ENCODE data around the gene GKN2. TPM values are rescaled to one million over a fixed set of nuclear protein-coding genes. Genes with fewer than 3 reads are reported as not detected.

Gene GKN2
- total RNA-seq, 1 donor from 2014 or later, result not detected

DNA sequence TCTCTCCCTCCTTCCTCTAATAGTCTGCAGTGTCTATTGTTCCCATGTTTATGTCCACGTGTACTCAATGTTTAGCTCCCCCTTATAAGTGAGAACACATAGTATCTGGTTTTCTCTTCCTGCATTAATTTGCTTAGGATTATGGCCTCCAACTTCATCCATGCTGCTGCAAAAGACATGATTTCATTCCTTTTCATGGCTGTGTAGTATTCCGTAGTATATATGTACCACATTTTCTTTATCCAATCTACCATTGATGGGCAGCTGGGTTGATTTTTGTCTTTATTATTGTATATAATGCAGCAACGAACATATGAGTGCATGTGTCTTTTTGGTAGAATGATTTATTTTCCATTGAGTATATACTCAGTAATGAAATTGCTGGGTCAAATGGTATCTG lies 13.8 kb downstream of the GKN2 start:
- Histone ChIP-seq H3K27me3 (ENCODE audit: low read depth) (peaks cover 6% of the 10 kb centered on the region), H3K27ac (replicated peaks) (no peak overlapping the region), H3K36me3 (no peaks in the 10 kb centered on the region), H3K4me1 (no peaks in the 10 kb centered on the region), H3K4me3 (no peak overlapping the region), H3K9me3 (replicated peaks) (peaks cover 11% of the 10 kb centered on the region)
- DNase-seq, result no peak
- intact Hi-C loops (cut with micrococcal nuclease), result no loop called here
- TF ChIP-seq, protein P1, sequence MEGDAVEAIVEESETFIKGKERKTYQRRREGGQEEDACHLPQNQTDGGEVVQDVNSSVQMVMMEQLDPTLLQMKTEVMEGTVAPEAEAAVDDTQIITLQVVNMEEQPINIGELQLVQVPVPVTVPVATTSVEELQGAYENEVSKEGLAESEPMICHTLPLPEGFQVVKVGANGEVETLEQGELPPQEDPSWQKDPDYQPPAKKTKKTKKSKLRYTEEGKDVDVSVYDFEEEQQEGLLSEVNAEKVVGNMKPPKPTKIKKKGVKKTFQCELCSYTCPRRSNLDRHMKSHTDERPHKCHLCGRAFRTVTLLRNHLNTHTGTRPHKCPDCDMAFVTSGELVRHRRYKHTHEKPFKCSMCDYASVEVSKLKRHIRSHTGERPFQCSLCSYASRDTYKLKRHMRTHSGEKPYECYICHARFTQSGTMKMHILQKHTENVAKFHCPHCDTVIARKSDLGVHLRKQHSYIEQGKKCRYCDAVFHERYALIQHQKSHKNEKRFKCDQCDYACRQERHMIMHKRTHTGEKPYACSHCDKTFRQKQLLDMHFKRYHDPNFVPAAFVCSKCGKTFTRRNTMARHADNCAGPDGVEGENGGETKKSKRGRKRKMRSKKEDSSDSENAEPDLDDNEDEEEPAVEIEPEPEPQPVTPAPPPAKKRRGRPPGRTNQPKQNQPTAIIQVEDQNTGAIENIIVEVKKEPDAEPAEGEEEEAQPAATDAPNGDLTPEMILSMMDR (IDR thresholded peaks at IDR 0.05; ENCODE audit: borderline replicate concordance), result no peak

DNA sequence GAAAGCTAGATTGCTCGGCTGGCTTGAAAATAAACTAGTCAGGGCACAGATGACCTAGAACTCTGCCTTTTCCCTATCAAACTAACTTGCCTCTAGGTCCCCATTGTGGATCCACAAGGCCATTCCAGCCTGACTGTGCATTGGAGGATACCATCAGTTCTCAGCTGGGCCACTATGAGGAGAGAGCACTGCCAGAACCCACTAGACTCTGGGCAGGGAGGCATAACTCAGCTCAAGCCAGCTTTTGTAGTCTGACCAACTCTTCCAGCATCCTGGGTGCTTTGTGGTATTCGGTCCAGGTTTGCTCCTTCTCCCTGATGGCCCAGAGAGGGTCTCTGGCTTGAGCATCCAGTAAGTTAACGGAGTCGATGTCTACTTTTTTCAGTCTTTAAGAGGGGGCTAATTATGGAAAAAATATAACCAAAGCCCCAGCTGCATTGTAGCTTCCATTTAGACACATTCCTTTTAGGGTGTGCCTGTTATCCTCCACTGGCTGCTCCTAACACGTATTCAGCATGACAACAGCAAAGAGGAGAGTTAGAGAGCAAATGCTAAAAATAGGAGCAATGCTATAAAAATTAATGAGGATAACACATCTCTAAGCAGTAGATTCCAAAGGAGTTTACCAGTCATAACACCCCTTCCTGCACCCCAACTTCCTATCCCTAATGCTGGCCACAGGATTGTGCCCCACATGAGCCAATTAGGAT lies 15.2 kb downstream of the GKN2 start:
- DNase-seq, result no peak

DNA sequence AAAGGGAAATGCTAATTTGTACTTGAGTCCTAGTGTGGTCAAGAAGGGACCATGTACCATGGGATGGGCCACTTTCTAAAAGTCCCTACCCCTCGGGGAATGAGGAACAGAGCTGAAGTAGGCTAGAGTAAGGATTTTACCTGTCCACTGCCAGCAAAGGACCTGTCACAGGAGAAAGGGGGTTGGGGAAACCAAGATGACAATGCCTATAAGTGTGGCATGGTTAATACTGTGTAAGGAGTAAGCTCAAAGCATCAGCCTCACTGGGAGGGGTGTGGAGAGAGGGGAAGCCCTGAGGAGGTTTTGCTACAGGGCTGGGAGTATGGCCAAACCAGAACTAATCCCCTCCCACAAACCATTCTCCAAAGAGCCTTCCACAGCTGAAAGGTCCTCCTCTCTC lies 15.8 kb downstream of the GKN2 start:
- intact Hi-C loops (cut with micrococcal nuclease), result no loop called here
- TF ChIP-seq, protein P1 (IDR thresholded peaks at IDR 0.05; ENCODE audit: borderline replicate concordance), result no peak
- H3K4me1 ChIP-seq, result no peaks in the 10 kb centered on the region

More for the DNA sequence above, 15.2 kb downstream of the GKN2 start:
- H3K27me3 ChIP-seq (ENCODE audit: low read depth), result peaks cover 7% of the 10 kb centered on the region
- H3K4me1 ChIP-seq, result no peaks in the 10 kb centered on the region
- no peak overlapping the region for H3K4me3 ChIP-seq
- H3K27ac ChIP-seq (replicated peaks), result no peak overlapping the region
- no peaks in the 10 kb centered on the region for H3K36me3 ChIP-seq
- TF ChIP-seq, protein P1 (IDR thresholded peaks at IDR 0.05; ENCODE audit: borderline replicate concordance), result no peak
- peaks cover 11% of the 10 kb centered on the region for H3K9me3 ChIP-seq (replicated peaks)
- intact Hi-C loops (cut with micrococcal nuclease), result no loop called here

DNA sequence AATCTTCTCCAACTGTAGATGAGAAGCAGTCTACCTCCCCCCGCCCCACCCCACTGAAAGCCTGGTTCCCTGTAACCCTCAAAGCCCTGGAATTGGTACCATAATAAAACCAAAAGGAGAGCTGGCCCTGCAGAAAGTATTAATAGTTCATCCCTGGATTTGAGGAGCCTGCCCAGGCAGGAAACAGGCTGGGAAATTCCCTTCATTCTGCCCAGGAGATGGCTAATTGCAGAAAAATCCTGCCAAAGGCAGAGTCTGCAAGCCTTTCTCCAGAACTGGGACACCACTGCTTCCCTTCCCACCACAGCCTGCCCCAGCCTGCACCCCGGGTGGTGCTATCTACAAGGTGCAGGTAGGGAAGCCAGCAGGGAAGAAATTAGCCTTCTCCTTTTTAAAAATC lies 16.3 kb downstream of the GKN2 start:
- Histone ChIP-seq H3K27me3 (ENCODE audit: low read depth) (peaks cover 3% of the 10 kb centered on the region), H3K4me1 (no peaks in the 10 kb centered on the region), H3K4me3 (no peak overlapping the region), H3K27ac (replicated peaks) (no peak overlapping the region), H3K9me3 (replicated peaks) (peaks cover 11% of the 10 kb centered on the region), H3K36me3 (no peaks in the 10 kb centered on the region)
- DNase-seq, result no peak
- TF ChIP-seq, protein P1 (IDR thresholded peaks at IDR 0.05; ENCODE audit: borderline replicate concordance), result no peak
- intact Hi-C loops (cut with micrococcal nuclease), result no loop called here

More for the DNA sequence above, 15.8 kb downstream of the GKN2 start:
- Histone ChIP-seq H3K27ac (replicated peaks) (no peak overlapping the region), H3K27me3 (ENCODE audit: low read depth) (peaks cover 3% of the 10 kb centered on the region), H3K36me3 (no peaks in the 10 kb centered on the region), H3K9me3 (replicated peaks) (peaks cover 11% of the 10 kb centered on the region), H3K4me3 (no peak overlapping the region)
- DNase-seq, result no peak

DNA sequence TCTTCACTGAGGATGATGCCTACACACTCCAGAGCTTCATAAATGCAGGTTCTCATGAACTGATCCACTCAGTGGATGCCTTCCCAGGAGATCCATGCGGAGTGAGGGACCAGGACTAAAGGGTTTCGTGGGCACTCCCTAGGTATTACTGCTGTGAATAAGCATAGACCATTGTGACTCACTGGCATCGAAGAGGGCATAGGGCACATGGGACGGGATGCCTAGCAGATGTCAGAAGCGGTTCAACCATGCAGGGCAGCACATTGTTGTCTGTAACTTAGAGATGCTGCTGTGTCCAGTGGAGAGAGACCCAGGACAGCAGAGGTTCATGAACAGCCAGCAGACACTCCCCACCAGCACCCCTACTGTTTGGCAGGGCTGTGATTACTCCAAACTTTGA lies 17.2 kb downstream of the GKN2 start:
- Histone ChIP-seq H3K27ac (replicated peaks) (no peak overlapping the region), H3K4me3 (no peak overlapping the region), H3K27me3 (ENCODE audit: low read depth) (peaks cover 3% of the 10 kb centered on the region), H3K4me1 (no peaks in the 10 kb centered on the region), H3K9me3 (replicated peaks) (peaks cover 11% of the 10 kb centered on the region), H3K36me3 (no peaks in the 10 kb centered on the region)
- DNase-seq, result no peak
- TF ChIP-seq, protein P1 (IDR thresholded peaks at IDR 0.05; ENCODE audit: borderline replicate concordance), result no peak
- intact Hi-C loops (cut with micrococcal nuclease), result no loop called here

All from left ventricle myocardium inferior (tissue), 1 donor.